B cell (primary cell): Measurements from ENCODE around the gene TRIM25. TPM values are rescaled to one million over a fixed set of nuclear protein-coding genes. Genes with fewer than 3 reads are reported as not detected.

Experiments used
- ATAC-seq: fragments of 200-7000 bp; cut with Tn5 transposase; one replicate; pipeline ENCODE4 v1.10.0; 2021; ENCODE audit warnings: low read depth, mild to moderate bottlenecking, moderate number of reproducible peaks, moderate library complexity
- CTCF ChIA-PET: fragments of 350-600 bp; sonication (Branson Sonifier 250); formaldehyde crosslinking; loops from one replicate; lab custom pipeline; 2021; ENCODE audit warnings: antibody characterized with exemption, inconsistent platforms; lab: Charles Lee
- POLR2A ChIA-PET: fragments of 350-600 bp; sonication (Branson Sonifier 250); formaldehyde crosslinking; loops from one replicate; lab custom pipeline; 2021; ENCODE audit warnings: antibody characterized with exemption; lab: Charles Lee
- DNase-seq: peaks from one replicate; pipeline ENCODE4 v3.0.0; 2013
- H2AFZ ChIP-seq: 2 replicates; pipeline ENCODE4 v1.6.1; 2012; ENCODE audit warnings: mild to moderate bottlenecking, low read depth, low read length; ENCODE audit not compliant: insufficient read depth, poor library complexity, severe bottlenecking
- H3K27ac ChIP-seq, 2 donors: 1 replicate in 1 of 2; 2 replicates in 1 of 2; pipeline ENCODE4 v1.5.1; 2012 to 2013; ENCODE audit warnings: low read length in 2 of 2, mild to moderate bottlenecking in 2 of 2, moderate library complexity in 1 of 2
- H3K27me3 ChIP-seq, 4 experiments: fragments of 200-600 bp in 1 of 4; sonication (generic) in 1 of 4; replicated peaks in 1 of 4; 1 replicate in 2 of 4; 2 replicates in 2 of 4; pipeline versions ENCODE4 v1.6.1 to v1.7.0; 2013 to 2016; ENCODE audit warnings: low read length in 3 of 4, mild to moderate bottlenecking in 2 of 4, mixed read lengths in 1 of 4, moderate library complexity in 1 of 4; ENCODE audit not compliant: insufficient read depth in 4 of 4, control insufficient read depth in 3 of 4; ENCODE audit errors: control extremely low read depth in 1 of 4
- H3K36me3 ChIP-seq, 2 experiments: replicated peaks in 1 of 2; 1 replicate in 1 of 2; 2 replicates in 1 of 2; pipeline versions ENCODE4 v1.6.1 to v1.7.1; 2013; ENCODE audit warnings: low read length in 1 of 2; ENCODE audit not compliant: insufficient read depth in 2 of 2, control insufficient read depth in 1 of 2; ENCODE audit errors: control extremely low read depth in 1 of 2, extremely low read depth in 1 of 2
- H3K4me1 ChIP-seq, 2 donors: fragments of 200-600 bp in 1 of 2; sonication (generic) in 1 of 2; 1 replicate in 1 of 2; 2 replicates in 1 of 2; pipeline versions ENCODE4 v1.5.1 to v1.6.1; 2013 to 2017; ENCODE audit warnings: low read length in 2 of 2; ENCODE audit not compliant: control insufficient read depth in 2 of 2, insufficient read depth in 2 of 2
- H3K4me2 ChIP-seq: replicated peaks from 2 replicates; pipeline ENCODE3; 2012; ENCODE audit warnings: mild to moderate bottlenecking, low read depth, low read length; ENCODE audit not compliant: poor library complexity, severe bottlenecking
- H3K4me3 ChIP-seq, 5 experiments: fragments of 200-600 bp in 1 of 5; sonication (generic) in 1 of 5; 1 replicate in 3 of 5; 2 replicates in 2 of 5; pipeline versions ENCODE4 v1.5.1 to v1.7.0; 2011 to 2016; ENCODE audit warnings: low read length in 4 of 5, mild to moderate bottlenecking in 4 of 5, low read depth in 2 of 5, control low read depth in 1 of 5, moderate library complexity in 1 of 5; ENCODE audit not compliant: insufficient read depth in 1 of 5; ENCODE audit errors: control extremely low read depth in 1 of 5, extremely low read depth in 1 of 5
- H3K79me2 ChIP-seq: fragments of 200-600 bp; sonication (generic); one replicate; pipeline ENCODE4 v1.6.0; 2016; ENCODE audit warnings: low read length; ENCODE audit not compliant: control insufficient read depth, insufficient read depth
- H3K9ac ChIP-seq: fragments of 200-600 bp; sonication (generic); 2 replicates; pipeline ENCODE4 v1.6.1; 2017; ENCODE audit warnings: mild to moderate bottlenecking, low read length, moderate library complexity
- H3K9me3 ChIP-seq, 3 donors: one replicate each; pipeline versions ENCODE4 v1.6.1 to v1.7.1; 2013; ENCODE audit warnings: low read length in 2 of 3; ENCODE audit not compliant: control insufficient read depth in 2 of 3, insufficient read depth in 1 of 3; ENCODE audit errors: control extremely low read depth in 1 of 3
- H4K20me1 ChIP-seq: 2 replicates; pipeline ENCODE4 v1.6.0; 2012; ENCODE audit warnings: mild to moderate bottlenecking, low read length; ENCODE audit not compliant: insufficient read depth, control insufficient read depth, poor library complexity, severe bottlenecking
- H3K27ac Mint-ChIP-seq: one replicate; pipeline ENCODE4 v1.8.0; 2021; ENCODE audit warnings: mixed read lengths
- H3K27me3 Mint-ChIP-seq: one replicate; pipeline ENCODE4 v1.8.0; 2021; ENCODE audit warnings: mixed read lengths
- H3K4me1 Mint-ChIP-seq: one replicate; pipeline ENCODE4 v1.8.0; 2021; ENCODE audit warnings: mixed read lengths
- H3K4me3 Mint-ChIP-seq: one replicate; pipeline ENCODE4 v1.8.0; 2021; ENCODE audit warnings: mixed read lengths
- H3K9me3 Mint-ChIP-seq: one replicate; pipeline ENCODE4 v1.8.0; 2022; ENCODE audit warnings: mixed read lengths; ENCODE audit not compliant: insufficient read depth
- EZH2 ChIP-seq: IDR thresholded peaks from 2 replicates; pipeline ENCODE4 v1.6.1; 2012; ENCODE audit warnings: borderline replicate concordance, low read depth, mild to moderate bottlenecking, moderate library complexity, low read length; ENCODE audit not compliant: insufficient read depth, poor library complexity, severe bottlenecking
- WGBS: methylation state at CpG from one replicate; pipeline ENCODE4 v1.1.5; 2013; ENCODE audit warnings: missing lambda C conversion rate; ENCODE audit not compliant: insufficient coverage; 5-methylcytosine and 5-hydroxymethylcytosine counted together
- intact Hi-C: fragments of 100-400 bp; cut with micrococcal nuclease; formaldehyde crosslinking; loops from one replicate; pipeline ENCODE4 v1.10.0; 2022
- polyA plus RNA-seq: library from polyadenylated mRNA; depleted of rRNA; stranded (reverse); fragments of >200 nt; gene quantifications from 2 replicates; pipeline ENCODE4 v1.2.3, GENCODE V29; 2012
- total RNA-seq, 2 donors: library from RNA; stranded (reverse); fragments of 120-200 nt in 1 of 2; gene quantifications; 1 replicate in 1 of 2; 2 replicates in 1 of 2; pipeline versions ENCODE4 v1.2.3 to v1.2.4, GENCODE V29; 2013 to 2022
- TF ChIP-seq, protein P1 (sequence below): fragments of 200-600 bp; IDR thresholded peaks from one replicate; pipeline ENCODE4 v1.8.0; 2022; ENCODE audit warnings: antibody characterized with exemption, mild to moderate bottlenecking

The TRIM25 gene
- total and polyA plus RNA-seq, 2 donors (not counting 1 experiment from before 2014, with no cell fraction given), result 38.5 to 92.4 TPM

DNA sequence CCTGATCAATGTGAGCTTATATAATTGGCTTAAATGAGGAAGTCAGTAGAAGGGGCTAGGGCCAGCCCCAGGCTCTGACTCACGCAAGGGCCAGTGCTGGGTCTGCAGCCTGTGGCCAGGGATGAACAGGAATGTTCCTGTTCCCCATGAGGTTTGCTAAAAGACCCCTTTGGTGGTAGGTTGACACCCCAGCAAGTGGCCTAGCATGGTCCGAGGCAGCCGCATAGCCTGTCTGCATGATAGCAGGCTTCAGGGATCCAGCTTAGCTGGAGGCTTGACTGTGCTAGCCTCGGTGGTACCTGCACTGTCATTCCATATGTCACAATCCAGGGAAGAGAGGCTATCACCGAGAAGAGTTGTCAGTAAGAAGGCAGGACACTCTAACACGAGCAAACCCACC is 23.5 kb downstream of the TRIM25 start:
- Mint-ChIP-seq H3K27ac (no peak overlapping the region), H3K27me3 (no peaks in the 10 kb centered on the region), H3K9me3 (peaks cover 5% of the 10 kb centered on the region), H3K4me3 (no peak overlapping the region), H3K4me1 (no peaks in the 10 kb centered on the region)
- Histone ChIP-seq H3K27me3 (no peaks in the 10 kb centered on the region), H3K4me2 (no peak overlapping the region), H3K9ac (no peak overlapping the region), H3K4me3 (no peak overlapping the region), H3K4me1 (no peaks in the 10 kb centered on the region), H2AFZ (no peak overlapping the region), H4K20me1 (peaks cover 14% of the 10 kb centered on the region), H3K27ac (no peak overlapping the region), H3K36me3 (peaks cover 9 to 89% of the 10 kb centered on the region in 2 experiments), H3K9me3 (peaks cover 0 to 15% (median 14%) of the 10 kb centered on the region in 3 donors), H3K79me2 (peaks cover 9% of the 10 kb centered on the region)
- 100% methylated on average over 5 of the region's 6 CpGs for WGBS
- intact Hi-C loops, result no loop called here
- ChIA-PET POLR2A (interaction anchor here (0.6 to 1.2 kb wide), 2 partner anchors 23 to 55 kb away, joined by 3 read pairs; partner anchors contain the start of gene TRIM25), CTCF (interaction anchor here (1.0 to 7.5 kb wide), 5 partner anchors 15 to 51 kb away, joined by 3 to 34 read pairs (median 4); no protein-coding TSS in a partner anchor)
- DNase-seq (no peak), ATAC-seq (no peak)
- TF ChIP-seq EZH2, result no peak
- TF ChIP-seq, protein P1, sequence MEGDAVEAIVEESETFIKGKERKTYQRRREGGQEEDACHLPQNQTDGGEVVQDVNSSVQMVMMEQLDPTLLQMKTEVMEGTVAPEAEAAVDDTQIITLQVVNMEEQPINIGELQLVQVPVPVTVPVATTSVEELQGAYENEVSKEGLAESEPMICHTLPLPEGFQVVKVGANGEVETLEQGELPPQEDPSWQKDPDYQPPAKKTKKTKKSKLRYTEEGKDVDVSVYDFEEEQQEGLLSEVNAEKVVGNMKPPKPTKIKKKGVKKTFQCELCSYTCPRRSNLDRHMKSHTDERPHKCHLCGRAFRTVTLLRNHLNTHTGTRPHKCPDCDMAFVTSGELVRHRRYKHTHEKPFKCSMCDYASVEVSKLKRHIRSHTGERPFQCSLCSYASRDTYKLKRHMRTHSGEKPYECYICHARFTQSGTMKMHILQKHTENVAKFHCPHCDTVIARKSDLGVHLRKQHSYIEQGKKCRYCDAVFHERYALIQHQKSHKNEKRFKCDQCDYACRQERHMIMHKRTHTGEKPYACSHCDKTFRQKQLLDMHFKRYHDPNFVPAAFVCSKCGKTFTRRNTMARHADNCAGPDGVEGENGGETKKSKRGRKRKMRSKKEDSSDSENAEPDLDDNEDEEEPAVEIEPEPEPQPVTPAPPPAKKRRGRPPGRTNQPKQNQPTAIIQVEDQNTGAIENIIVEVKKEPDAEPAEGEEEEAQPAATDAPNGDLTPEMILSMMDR, result no peak

DNA sequence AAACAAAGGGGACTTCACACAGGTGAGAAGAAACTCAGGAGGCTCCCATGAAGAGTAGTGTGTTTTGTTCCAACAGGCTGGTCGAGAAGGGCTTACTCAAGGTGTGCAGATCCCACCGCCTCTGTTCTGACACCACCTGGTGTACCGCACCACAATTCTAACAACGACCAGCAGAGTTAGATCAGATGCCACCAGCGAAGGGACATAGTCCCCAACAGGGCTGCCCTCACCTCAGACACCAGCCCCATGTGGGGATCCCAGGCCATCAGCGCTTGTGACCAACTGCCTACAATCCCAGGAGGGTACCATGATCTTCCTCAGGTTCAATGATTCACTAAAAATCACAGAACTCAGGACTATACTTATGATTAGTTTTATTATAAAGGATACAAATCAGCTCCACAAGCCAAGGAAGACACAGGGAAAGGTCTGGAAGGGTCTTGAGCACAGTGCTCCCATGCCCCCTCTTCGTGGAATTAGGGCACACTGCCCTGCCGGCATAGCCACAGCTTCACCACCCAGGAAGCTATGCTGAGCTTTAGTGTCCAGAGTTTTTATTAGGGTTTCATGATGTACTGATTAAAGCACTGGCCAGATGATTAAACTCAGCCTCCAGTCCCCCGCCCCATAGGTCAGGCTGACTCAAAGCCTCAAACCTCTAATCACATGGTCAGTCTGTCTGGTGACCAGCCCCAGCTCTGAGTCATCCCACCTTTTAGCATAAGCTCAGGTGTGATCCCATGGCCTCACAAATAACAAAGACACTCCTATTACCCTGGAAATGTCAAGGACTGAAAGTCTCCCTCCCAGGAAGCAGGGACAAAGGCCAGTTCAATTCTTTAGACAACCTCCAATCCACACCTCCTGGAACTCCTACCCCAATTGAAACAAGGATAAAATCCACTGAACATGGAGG is 26.0 kb downstream of the TRIM25 start:
- no peak overlapping the region for H3K4me3 Mint-ChIP-seq
- POLR2A ChIA-PET, result no interaction called here
- no peaks in the 10 kb centered on the region for H3K4me1 ChIP-seq
- H3K9ac ChIP-seq, result no peak overlapping the region
- CTCF ChIA-PET, result interaction anchor here (5.1 to 7.5 kb wide), 2 partner anchors 52 to 54 kb away, joined by 22 to 34 read pairs; no protein-coding TSS in a partner anchor
- peaks cover 3% of the 10 kb centered on the region for H3K79me2 ChIP-seq
- DNase-seq (no peak), ATAC-seq (no peak)
- H3K4me3 ChIP-seq, result no peak overlapping the region
- peaks cover 0 to 15% (median 14%) of the 10 kb centered on the region in 3 donors for H3K9me3 ChIP-seq
- peaks cover 14% of the 10 kb centered on the region for H4K20me1 ChIP-seq
- H3K27me3 ChIP-seq, result no peaks in the 10 kb centered on the region
- no peak overlapping the region for H3K27ac Mint-ChIP-seq
- intact Hi-C loops, result no loop called here
- 99% methylated on average over 7 of the region's 9 CpGs for WGBS
- H3K27me3 Mint-ChIP-seq, result no peaks in the 10 kb centered on the region
- peaks cover 5% of the 10 kb centered on the region for H3K9me3 Mint-ChIP-seq
- peaks cover 6 to 67% of the 10 kb centered on the region in 2 experiments for H3K36me3 ChIP-seq
- no peak for TF ChIP-seq EZH2
- TF ChIP-seq, protein P1, result no peak
- H3K4me1 Mint-ChIP-seq, result no peaks in the 10 kb centered on the region
- no peak overlapping the region for H3K4me2 ChIP-seq
- no peak overlapping the region for H2AFZ ChIP-seq
- no peak overlapping the region for H3K27ac ChIP-seq
